ENCODE data around the gene SLC17A5.

- TF ChIP-seq POLR2AphosphoS5 (IDR thresholded peaks at IDR 0.05; ENCODE audit: low read depth, low read length), result no peak
- no peak for TF ChIP-seq POLR2A (IDR thresholded peaks at IDR 0.05; ENCODE audit: low read depth, low read length)
- no peak for TF ChIP-seq TAF1 (IDR thresholded peaks at IDR 0.05; ENCODE audit: borderline replicate concordance, low read depth, low read length)
Observed at GRCh38 chr6:73648166-73648565, 5.6 kb downstream of the SLC17A5 start.

Measured in GM12892 (cell line).